ENCODE measurements around the gene TNIP3. TPM values are rescaled to one million over a fixed set of nuclear protein-coding genes. Genes with fewer than 3 reads are reported as not detected.

Gene TNIP3
- total and polyA plus RNA-seq, 12 donors: 0.10 to 0.54 (median 0.21) TPM; not detected in 6

- 73 to 83% (median 76%) methylated on average over 4 of the region's 4 CpGs for WGBS, 4 donors
- H3K4me3 ChIP-seq: no peak overlapping the region
These were observed 10.0 kb downstream of the TNIP3 start for GRCh38 chr4:121154103-121154515.

GRCh38 chr4:121151942-121152341 is 12.2 kb downstream of the TNIP3 start:
- no peak overlapping the region for H3K4me3 ChIP-seq

More at GRCh38 chr4:121154103-121154515, 10.0 kb downstream of the TNIP3 start:
- H3K9me3 ChIP-seq (replicated peaks in 1 of 3): no peaks in the 10 kb centered on the region
- TF ChIP-seq POLR2A (IDR thresholded peaks at IDR 0.05): no peak
- TF ChIP-seq, protein P1, sequence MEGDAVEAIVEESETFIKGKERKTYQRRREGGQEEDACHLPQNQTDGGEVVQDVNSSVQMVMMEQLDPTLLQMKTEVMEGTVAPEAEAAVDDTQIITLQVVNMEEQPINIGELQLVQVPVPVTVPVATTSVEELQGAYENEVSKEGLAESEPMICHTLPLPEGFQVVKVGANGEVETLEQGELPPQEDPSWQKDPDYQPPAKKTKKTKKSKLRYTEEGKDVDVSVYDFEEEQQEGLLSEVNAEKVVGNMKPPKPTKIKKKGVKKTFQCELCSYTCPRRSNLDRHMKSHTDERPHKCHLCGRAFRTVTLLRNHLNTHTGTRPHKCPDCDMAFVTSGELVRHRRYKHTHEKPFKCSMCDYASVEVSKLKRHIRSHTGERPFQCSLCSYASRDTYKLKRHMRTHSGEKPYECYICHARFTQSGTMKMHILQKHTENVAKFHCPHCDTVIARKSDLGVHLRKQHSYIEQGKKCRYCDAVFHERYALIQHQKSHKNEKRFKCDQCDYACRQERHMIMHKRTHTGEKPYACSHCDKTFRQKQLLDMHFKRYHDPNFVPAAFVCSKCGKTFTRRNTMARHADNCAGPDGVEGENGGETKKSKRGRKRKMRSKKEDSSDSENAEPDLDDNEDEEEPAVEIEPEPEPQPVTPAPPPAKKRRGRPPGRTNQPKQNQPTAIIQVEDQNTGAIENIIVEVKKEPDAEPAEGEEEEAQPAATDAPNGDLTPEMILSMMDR (IDR thresholded peaks at IDR 0.05): no peak
- H3K27me3 ChIP-seq: no peaks in the 10 kb centered on the region
- no peaks in the 10 kb centered on the region for H3K36me3 ChIP-seq (replicated peaks in 1 of 2)
- no peak overlapping the region for H3K27ac ChIP-seq
- no peak for DNase-seq
- intact Hi-C loops (cut with DNase I): no loop called here
- peaks cover 8 to 9% of the 10 kb centered on the region in 2 donors for H3K4me1 ChIP-seq (replicated peaks in 1 of 2)

GRCh38 chr4:121150486-121150885 is 13.6 kb downstream of the TNIP3 start:
- TF ChIP-seq, protein P1 (IDR thresholded peaks at IDR 0.05): no peak
- H3K9me3 ChIP-seq (replicated peaks in 1 of 3): no peaks in the 10 kb centered on the region
- 76 to 95% (median 88%) methylated on average over 1 of the region's 1 CpG for WGBS, 4 donors
- no peaks in the 10 kb centered on the region for H3K36me3 ChIP-seq (replicated peaks in 1 of 2)
- H3K27me3 ChIP-seq: no peaks in the 10 kb centered on the region
- intact Hi-C loops (cut with DNase I): no loop called here
- no peak for DNase-seq
- no peak overlapping the region for H3K27ac ChIP-seq
- H3K4me1 ChIP-seq (replicated peaks in 1 of 2): no peaks in the 10 kb centered on the region
- no peak overlapping the region for H3K4me3 ChIP-seq

More at GRCh38 chr4:121151942-121152341, 12.2 kb downstream of the TNIP3 start:
- WGBS, 4 donors: 88 to 96% (median 91%) methylated on average over 1 of the region's 1 CpG
- Histone ChIP-seq H3K9me3 (replicated peaks in 1 of 3) (no peaks in the 10 kb centered on the region), H3K4me1 (replicated peaks in 1 of 2) (peaks cover 3 to 9% of the 10 kb centered on the region in 2 donors), H3K36me3 (replicated peaks in 1 of 2) (no peaks in the 10 kb centered on the region), H3K27me3 (no peaks in the 10 kb centered on the region), H3K27ac (no peak overlapping the region)
- TF ChIP-seq POLR2A (IDR thresholded peaks at IDR 0.05): no peak
- TF ChIP-seq, protein P1 (IDR thresholded peaks at IDR 0.05): no peak
- intact Hi-C loops (cut with DNase I): no loop called here
- DNase-seq: no peak

GRCh38 chr4:121150003-121150402 is 14.1 kb downstream of the TNIP3 start:
- no peak overlapping the region for H3K4me3 ChIP-seq
- no peaks in the 10 kb centered on the region for H3K36me3 ChIP-seq (replicated peaks in 1 of 2)
- intact Hi-C loops (cut with DNase I): no loop called here
- H3K27me3 ChIP-seq: no peaks in the 10 kb centered on the region
- 83 to 93% (median 87%) methylated on average over 4 of the region's 4 CpGs for WGBS, 4 donors
- no peak for DNase-seq
- no peaks in the 10 kb centered on the region for H3K9me3 ChIP-seq (replicated peaks in 1 of 3)
- no peaks in the 10 kb centered on the region for H3K4me1 ChIP-seq (replicated peaks in 1 of 2)
- no peak overlapping the region for H3K27ac ChIP-seq
- TF ChIP-seq, protein P1 (IDR thresholded peaks at IDR 0.05): no peak
- no peak for TF ChIP-seq POLR2A (IDR thresholded peaks at IDR 0.05)
